ENCODE results near the gene NEK3.
A peak's percentile ranks its signal among the peaks of the same experiment; 100 is the strongest.
"Not testable (repeated sequence)": the region's sequence is repeated elsewhere in the genome, so short reads cannot be mapped to it uniquely, and the experiment has no call there.

The NEK3 gene

GRCh38 chr13:52118095-52118494 lies 41.3 kb downstream of the NEK3 start:
- DNase-seq (ENCODE audit: low read depth, low spot score): no peak

GRCh38 chr13:52112591-52112990 lies 46.8 kb downstream of the NEK3 start:
- no peak for DNase-seq (ENCODE audit: low read depth, low spot score)

- no peak for DNase-seq (ENCODE audit: low read depth, low spot score)
These were observed 50.2 kb downstream of the NEK3 start for GRCh38 chr13:52109116-52109670.

- no peak for DNase-seq (ENCODE audit: low read depth, low spot score)
These were observed 53.6 kb downstream of the NEK3 start for GRCh38 chr13:52105841-52106240.

- DNase-seq (ENCODE audit: low read depth, low spot score): no peak
These were observed 54.8 kb downstream of the NEK3 start for GRCh38 chr13:52104624-52105023.

GRCh38 chr13:52103386-52103785 lies 56.0 kb downstream of the NEK3 start:
- no peak for DNase-seq (ENCODE audit: low read depth, low spot score)

GRCh38 chr13:52102423-52102822 lies 57.0 kb downstream of the NEK3 start:
- DNase-seq (ENCODE audit: low read depth, low spot score): not testable (repeated sequence)

- DNase-seq (ENCODE audit: low read depth, low spot score): no peak
These were observed 62.2 kb downstream of the NEK3 start for GRCh38 chr13:52097197-52097596.

- DNase-seq (ENCODE audit: low read depth, low spot score): no peak
These were observed 62.6 kb downstream of the NEK3 start for GRCh38 chr13:52096748-52097147.

- DNase-seq (ENCODE audit: low read depth, low spot score): no peak
These were observed 63.3 kb downstream of the NEK3 start for GRCh38 chr13:52096062-52096461.

GRCh38 chr13:52092087-52092486 lies 67.3 kb downstream of the NEK3 start:
- no peak for DNase-seq (ENCODE audit: low read depth, low spot score)

GRCh38 chr13:52091473-52091872 lies 67.9 kb downstream of the NEK3 start:
- DNase-seq (ENCODE audit: low read depth, low spot score): no peak

GRCh38 chr13:52085421-52085820 lies 74.0 kb downstream of the NEK3 start:
- DNase-seq (ENCODE audit: low read depth, low spot score): peak; percentile 21

GRCh38 chr13:52084981-52085380 lies 74.4 kb downstream of the NEK3 start:
- not testable (repeated sequence) for DNase-seq (ENCODE audit: low read depth, low spot score)
